H9 (cell line): Measurements from ENCODE around the gene TNRC18. TPM values are rescaled to one million over a fixed set of nuclear protein-coding genes. Genes with fewer than 3 reads are reported as not detected.

Source experiments
- DNase-seq: peaks from one replicate; pipeline ENCODE4 v3.0.0-alpha.2; 2017
- H2AFZ ChIP-seq: one replicate; pipeline ENCODE4 v1.6.1; 2013; ENCODE audit warnings: mild to moderate bottlenecking, low read length, control low read depth, moderate library complexity
- H2AK5ac ChIP-seq: 2 replicates; pipeline ENCODE4 v1.6.1; 2013; ENCODE audit warnings: low read length, control low read depth, mixed read lengths; ENCODE audit not compliant: insufficient read length
- H2BK120ac ChIP-seq: one replicate; pipeline ENCODE4 v1.6.1; 2013; ENCODE audit warnings: low read depth, mild to moderate bottlenecking, low read length, control low read depth, inconsistent platforms; ENCODE audit not compliant: poor library complexity, severe bottlenecking
- H2BK12ac ChIP-seq: 2 replicates; pipeline ENCODE4 v1.6.1; 2013; ENCODE audit warnings: low read length, control low read depth, mixed read lengths, low read depth; ENCODE audit not compliant: insufficient read length
- H2BK15ac ChIP-seq: 2 replicates; pipeline ENCODE4 v1.6.1; 2013; ENCODE audit warnings: low read depth, low read length, control low read depth
- H2BK20ac ChIP-seq: one replicate; pipeline ENCODE4 v1.6.1; 2013; ENCODE audit warnings: low read depth, mild to moderate bottlenecking, low read length, control low read depth, inconsistent platforms; ENCODE audit not compliant: poor library complexity, severe bottlenecking
- H2BK5ac ChIP-seq: 2 replicates; pipeline ENCODE4 v1.6.1; 2013; ENCODE audit warnings: low read length, control low read depth, mixed read lengths; ENCODE audit not compliant: insufficient read length
- H3K14ac ChIP-seq: 2 replicates; pipeline ENCODE4 v1.6.1; 2013; ENCODE audit warnings: low read length, control low read depth; ENCODE audit not compliant: insufficient read depth
- H3K18ac ChIP-seq: 2 replicates; pipeline ENCODE4 v1.6.1; 2013; ENCODE audit warnings: low read depth, mild to moderate bottlenecking, mixed read lengths, low read length, control low read depth; ENCODE audit not compliant: insufficient read length
- H3K23ac ChIP-seq: 2 replicates; pipeline ENCODE4 v1.6.1; 2013; ENCODE audit warnings: low read length, control low read depth, mixed read lengths, low read depth; ENCODE audit not compliant: insufficient read length
- H3K23me2 ChIP-seq: 2 replicates; pipeline ENCODE4 v1.6.1; 2013; ENCODE audit warnings: low read depth, mild to moderate bottlenecking, mixed read lengths, low read length, control low read depth; ENCODE audit not compliant: insufficient read length, poor library complexity, severe bottlenecking
- H3K27ac ChIP-seq: 2 replicates; pipeline ENCODE4 v1.5.1; 2013; ENCODE audit warnings: low read length, control low read depth, mixed read lengths, low read depth; ENCODE audit not compliant: insufficient read length
- H3K27me3 ChIP-seq: 2 replicates; pipeline ENCODE4 v1.6.1; 2013; ENCODE audit warnings: low read length, control low read depth, inconsistent platforms; ENCODE audit not compliant: insufficient read depth
- H3K4ac ChIP-seq: 2 replicates; pipeline ENCODE4 v1.6.1; 2013; ENCODE audit warnings: low read depth, mild to moderate bottlenecking, control low read depth, inconsistent platforms, low read length, moderate library complexity
- H3K4me1 ChIP-seq: 2 replicates; pipeline ENCODE4 v1.6.1; 2013; ENCODE audit warnings: low read length, control low read depth, inconsistent platforms; ENCODE audit not compliant: insufficient read depth
- H3K4me2 ChIP-seq: 2 replicates; pipeline ENCODE4 v1.6.1; 2013; ENCODE audit warnings: low read length, control low read depth, mixed read lengths; ENCODE audit not compliant: insufficient read length, insufficient read depth
- H3K56ac ChIP-seq: 2 replicates; pipeline ENCODE4 v1.6.1; 2013; ENCODE audit warnings: low read depth, mild to moderate bottlenecking, mixed read lengths, low read length, control low read depth; ENCODE audit not compliant: insufficient read length
- H3K79me1 ChIP-seq: 2 replicates; pipeline ENCODE4 v1.6.1; 2013; ENCODE audit warnings: low read depth, mild to moderate bottlenecking, moderate library complexity, low read length, control low read depth, inconsistent platforms; ENCODE audit not compliant: insufficient read depth, poor library complexity, severe bottlenecking
- H3K79me2 ChIP-seq: 2 replicates; pipeline ENCODE4 v1.6.1; 2013; ENCODE audit warnings: low read length, control low read depth, inconsistent platforms; ENCODE audit not compliant: insufficient read depth
- H3K9ac ChIP-seq: 2 replicates; pipeline ENCODE4 v1.6.1; 2013; ENCODE audit warnings: low read length, control low read depth, mixed read lengths; ENCODE audit not compliant: insufficient read length; ENCODE audit errors: extremely low read depth
- H3K9me3 ChIP-seq: one replicate; pipeline ENCODE4 v1.6.1; 2013; ENCODE audit warnings: low read depth, low read length, inconsistent platforms; ENCODE audit not compliant: control insufficient read depth
- H3T11ph ChIP-seq: one replicate; pipeline ENCODE4 v1.6.1; 2013; ENCODE audit warnings: mild to moderate bottlenecking, low read length, control low read depth, inconsistent platforms
- H4K20me1 ChIP-seq: one replicate; pipeline ENCODE4 v1.6.1; 2013; ENCODE audit not compliant: control insufficient read depth, insufficient read length, insufficient read depth
- H4K5ac ChIP-seq: 2 replicates; pipeline ENCODE4 v1.6.1; 2013; ENCODE audit warnings: low read depth, mild to moderate bottlenecking, mixed read lengths, low read length, control low read depth; ENCODE audit not compliant: insufficient read length
- H4K8ac ChIP-seq: replicated peaks from 2 replicates; pipeline ENCODE4 v1.6.1; 2013; ENCODE audit warnings: low read length, control low read depth, mixed read lengths, low read depth; ENCODE audit not compliant: insufficient read length
- H4K91ac ChIP-seq: 2 replicates; pipeline ENCODE4 v1.6.1; 2013; ENCODE audit warnings: low read depth, mild to moderate bottlenecking, moderate library complexity, mixed read lengths, low read length, control low read depth; ENCODE audit not compliant: insufficient read length
- H3K27ac Mint-ChIP-seq, 3 experiments: 2 replicates in 2 of 3; 3 replicates in 1 of 3; pipeline ENCODE4 v1.8.0; 2020 to 2021; ENCODE audit warnings: mixed read lengths in 3 of 3, mild to moderate bottlenecking in 1 of 3, moderate library complexity in 1 of 3
- H3K27me3 Mint-ChIP-seq: 2 replicates; pipeline ENCODE4 v1.8.0; 2021; ENCODE audit warnings: low read depth, mild to moderate bottlenecking, moderate library complexity, mixed read lengths
- H3K36me3 Mint-ChIP-seq, 3 experiments: 2 replicates in 2 of 3; 3 replicates in 1 of 3; pipeline ENCODE4 v1.8.0; 2020 to 2021; ENCODE audit warnings: low read depth in 3 of 3, mixed read lengths in 3 of 3; ENCODE audit not compliant: insufficient read depth in 1 of 3
- H3K4me1 Mint-ChIP-seq, 2 experiments: 2 replicates each; pipeline ENCODE4 v1.8.0; 2020; ENCODE audit warnings: mixed read lengths in 2 of 2
- H3K4me3 Mint-ChIP-seq, 2 experiments: 2 replicates in 1 of 2; 3 replicates in 1 of 2; pipeline ENCODE4 v1.8.0; 2020 to 2021; ENCODE audit warnings: mild to moderate bottlenecking in 2 of 2, mixed read lengths in 2 of 2, moderate library complexity in 1 of 2
- H3K9me3 Mint-ChIP-seq, 2 experiments: 2 replicates in 1 of 2; 3 replicates in 1 of 2; pipeline ENCODE4 v1.8.0; 2020; ENCODE audit warnings: mild to moderate bottlenecking in 2 of 2, mixed read lengths in 2 of 2, moderate library complexity in 1 of 2
- CTCF ChIP-seq: fragments of 200-600 bp; sonication (generic); conservative IDR thresholded peaks from 3 replicates; pipeline ENCODE4 v1.8.0; 2021; ENCODE audit warnings: antibody characterized with exemption, mild to moderate bottlenecking
- WGBS: extraction: QIAGEN DNeasy Blood & Tissue Kit; methylation state at CpG from one replicate; pipeline ENCODE4 v1.1.7; 2013; ENCODE audit warnings: missing lambda C conversion rate, low lambda C conversion rate, mixed read lengths; ENCODE audit not compliant: insufficient read length; ENCODE audit errors: extremely low coverage; 5-methylcytosine and 5-hydroxymethylcytosine counted together
- total RNA-seq: library from RNA; stranded (reverse); gene quantifications from 2 replicates; pipeline ENCODE4 v1.2.1, GENCODE V29; 2021

TNRC18 gene
- total RNA-seq, 1 experiment from 2014 or later, result 21.2 TPM

DNA sequence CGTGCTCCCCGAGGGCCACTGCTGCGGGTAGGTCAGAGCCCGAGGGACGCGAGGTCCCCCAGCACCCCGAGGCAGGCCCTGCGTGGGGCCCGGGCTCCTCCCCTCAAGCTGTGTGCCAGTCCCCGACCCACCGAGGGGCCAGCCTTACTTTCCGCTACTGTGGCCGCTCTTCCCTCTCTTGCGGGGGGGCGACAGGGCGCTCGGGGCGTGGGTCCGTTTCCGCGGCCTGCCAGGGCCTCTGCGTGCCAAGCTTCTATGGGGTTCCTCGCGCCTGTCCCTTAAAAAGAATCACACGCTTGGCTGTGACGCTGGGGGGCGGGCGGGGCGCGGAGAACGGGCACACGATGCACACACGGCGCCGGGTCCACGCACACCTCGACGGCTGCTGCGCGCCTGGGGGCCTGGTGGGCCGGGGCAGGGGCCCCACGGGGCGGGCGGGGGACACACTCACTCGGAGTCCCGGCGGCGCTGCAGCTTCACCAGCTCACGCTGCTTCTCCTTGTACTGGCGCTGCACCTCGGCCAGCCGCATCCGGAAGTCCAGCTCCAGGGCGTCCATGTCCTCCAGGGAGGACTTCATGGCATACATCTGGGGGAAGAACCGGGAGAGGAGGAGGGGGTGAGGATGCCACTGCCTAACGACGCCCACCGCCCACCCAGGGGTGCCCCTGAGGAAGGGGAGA lies 62.0 kb downstream of the TNRC18 start:
- Histone ChIP-seq H4K20me1 (no peaks in the 10 kb centered on the region), H3K18ac (no peak overlapping the region)

More for the DNA sequence above, 62.0 kb downstream of the TNRC18 start:
- Histone ChIP-seq H2BK15ac (no peak overlapping the region), H3K23ac (no peak overlapping the region), H4K5ac (no peak overlapping the region), H4K91ac (no peak overlapping the region), H2BK120ac (no peak overlapping the region), H4K8ac (no peak overlapping the region), H3K79me1 (no peaks in the 10 kb centered on the region), H3K23me2 (no peaks in the 10 kb centered on the region), H3K4ac (no peak overlapping the region), H2AK5ac (no peak overlapping the region), H2BK5ac (no peak overlapping the region), H2AFZ (no peak overlapping the region), H3K14ac (no peak overlapping the region), H3K79me2 (no peaks in the 10 kb centered on the region), H3K56ac (no peak overlapping the region), H3K9ac (no peak overlapping the region), H3K9me3 (no peaks in the 10 kb centered on the region), H3K4me2 (no peak overlapping the region), H2BK20ac (no peak overlapping the region), H3K4me1 (no peaks in the 10 kb centered on the region), H3K27me3 (no peaks in the 10 kb centered on the region), H2BK12ac (no peak overlapping the region), H3T11ph (no peak overlapping the region), H3K27ac (no peak overlapping the region)
- Mint-ChIP-seq H3K9me3 (no peaks in the 10 kb centered on the region), H3K4me3 (no peak overlapping the region), H3K4me1 (peaks cover 2 to 4% of the 10 kb centered on the region in 2 experiments), H3K36me3 (peaks cover 0 to 8% (median under 1%) of the 10 kb centered on the region in 3 experiments; a peak in 2 of 7 replicates), H3K27ac (no peak overlapping the region), H3K27me3 (no peaks in the 10 kb centered on the region)
- no CpG with 5 or more reads among the region's 58 CpGs for WGBS
- TF ChIP-seq CTCF, result no peak
- DNase-seq, result no peak
